GM23248 (cell line): ENCODE measurements around the gene POMT1.

Experiments
- EZH2 ChIP-seq: fragments of 200-600 bp; sonication (generic); IDR thresholded peaks from 2 replicates; pipeline ENCODE4 v1.6.1; 2018; ENCODE audit warnings: antibody characterized with exemption, mild to moderate bottlenecking; ENCODE audit not compliant: insufficient read depth, poor library complexity, severe bottlenecking
- EZH2phosphoT487 ChIP-seq: fragments of 200-600 bp; sonication (generic); IDR thresholded peaks from 2 replicates; pipeline ENCODE4 v1.6.1; 2018; ENCODE audit warnings: antibody characterized with exemption, moderate library complexity, mild to moderate bottlenecking, low read depth; ENCODE audit not compliant: insufficient read depth

DNA sequence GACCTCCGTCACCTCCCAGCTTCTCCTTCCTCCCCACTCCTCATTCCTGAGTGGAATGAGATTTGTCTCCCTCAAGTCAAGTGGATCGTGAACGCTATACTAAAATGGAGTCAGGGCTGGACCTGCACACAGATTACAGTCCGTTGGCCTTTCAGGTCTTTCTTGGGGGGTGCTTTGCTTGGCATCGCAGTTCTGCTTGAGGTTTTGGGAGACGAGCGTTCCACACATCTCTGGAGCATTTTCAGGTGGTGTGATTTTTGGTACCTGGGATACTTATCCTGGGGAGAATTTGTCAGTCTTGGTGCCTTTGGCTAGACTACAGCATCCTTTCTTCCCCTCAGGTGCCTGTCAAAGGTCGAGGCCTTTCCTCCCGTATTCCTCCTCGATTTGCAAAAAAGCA, 23.8 kb upstream of the POMT1 start:
- TF ChIP-seq EZH2phosphoT487 (no peak), EZH2 (no peak)
